Gastroesophageal sphincter (tissue), 4 donors: Measurements from ENCODE around the gene RBM24. TPM values are rescaled to one million over a fixed set of nuclear protein-coding genes. Genes with fewer than 3 reads are reported as not detected.
"Not testable (repeated sequence)": the region's sequence is repeated elsewhere in the genome, so short reads cannot be mapped to it uniquely, and the experiment has no call there.

Source experiments
- ATAC-seq: fragments of 150-250 bp; one replicate; pipeline ENCODE4 v1.9.1; 2016; ENCODE audit warnings: mild to moderate bottlenecking, moderate library complexity
- H3K27ac ChIP-seq, 4 donors: fragments of 200-600 bp; sonication (generic) in 3 of 4; 1 replicate in 3 of 4; 2 replicates in 1 of 4; pipeline ENCODE4 v1.5.1; 2016 to 2019
- H3K27me3 ChIP-seq: fragments of 200-600 bp; sonication (generic); one replicate; pipeline ENCODE4 v1.5.1; 2019
- H3K36me3 ChIP-seq, 2 donors: fragments of 200-600 bp; sonication (generic); one replicate each; pipeline ENCODE4 v1.5.1; 2019; ENCODE audit warnings: control low read depth in 1 of 2
- H3K4me1 ChIP-seq, 3 donors: fragments of 200-600 bp; sonication (generic); 1 replicate in 2 of 3; 2 replicates in 1 of 3; pipeline ENCODE4 v1.5.1; 2016 to 2019; ENCODE audit warnings: control low read depth in 2 of 3
- H3K4me3 ChIP-seq, 2 donors: fragments of 200-600 bp; sonication (generic); one replicate each; pipeline ENCODE4 v1.5.1; 2019; ENCODE audit warnings: mild to moderate bottlenecking in 1 of 2, moderate library complexity in 1 of 2
- H3K9me3 ChIP-seq, 3 donors: fragments of 200-600 bp; sonication (generic); one replicate each; pipeline ENCODE4 v1.5.1; 2017 to 2019; ENCODE audit warnings: control low read depth in 2 of 3
- EP300 ChIP-seq: sonication (generic); formaldehyde crosslinking; IDR thresholded peaks from one replicate; pipeline ENCODE4 v1.6.1; 2017; ENCODE audit warnings: antibody characterized with exemption, mild to moderate bottlenecking
- POLR2A ChIP-seq, 2 donors: fragments of 450-650 bp; IDR thresholded peaks; one replicate each; pipeline ENCODE4 v1.6.1; 2017; ENCODE audit warnings: antibody characterized with exemption in 2 of 2, mild to moderate bottlenecking in 2 of 2, moderate library complexity in 1 of 2
- POLR2AphosphoS5 ChIP-seq: sonication (generic); formaldehyde crosslinking; IDR thresholded peaks from one replicate; pipeline ENCODE4 v1.6.1; 2017; ENCODE audit warnings: antibody characterized with exemption
- WGBS, 2 donors: methylation state at CpG; one replicate each; pipeline ENCODE4 v1.1.5; 2018; ENCODE audit warnings: low coverage in 1 of 2; 5-methylcytosine and 5-hydroxymethylcytosine counted together
- total RNA-seq, 4 donors: library from RNA; depleted of rRNA; stranded (reverse); fragments of >200 nt; gene quantifications; one replicate each; pipeline ENCODE4 v1.1.0, GENCODE V29; 2016
- TF ChIP-seq, protein P1 (sequence below), 4 experiments: fragments of 200-600 bp in 2 of 4; fragments of 450-650 bp in 2 of 4; sonication (generic) in 1 of 4; IDR thresholded peaks; one replicate each; pipeline ENCODE4 v1.5.1; 2017 to 2019; ENCODE audit warnings: antibody characterized with exemption in 4 of 4, mild to moderate bottlenecking in 2 of 4, moderate library complexity in 2 of 4

Gene RBM24
- total RNA-seq, 4 donors from 2014 or later, result 4.7 to 32.0 (median 23.5) TPM

DNA sequence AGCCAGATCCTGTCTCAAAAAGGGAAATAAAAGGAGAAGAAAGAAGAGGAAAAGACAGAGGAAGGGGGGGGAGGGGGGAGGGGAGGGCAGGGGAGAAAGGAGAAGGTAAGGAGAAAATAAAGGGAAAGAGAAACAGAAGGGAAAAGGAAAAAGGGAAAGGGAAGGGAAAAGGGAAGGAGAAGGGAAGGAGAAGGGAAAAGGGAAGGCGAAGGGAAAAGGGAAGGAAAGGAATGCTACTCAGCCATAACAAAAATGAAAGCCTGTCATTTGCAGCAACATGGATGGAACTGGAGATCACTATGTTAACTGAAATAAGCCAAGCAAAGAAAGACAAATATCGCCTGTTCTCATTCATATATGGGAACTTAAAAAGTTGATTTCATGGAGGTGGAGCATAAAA, 22.3 kb downstream of the RBM24 start:
- TF ChIP-seq POLR2AphosphoS5 (no peak), POLR2A (IDR thresholded peaks at IDR 0.05) (no peak), EP300 (no peak)
- TF ChIP-seq, protein P1, sequence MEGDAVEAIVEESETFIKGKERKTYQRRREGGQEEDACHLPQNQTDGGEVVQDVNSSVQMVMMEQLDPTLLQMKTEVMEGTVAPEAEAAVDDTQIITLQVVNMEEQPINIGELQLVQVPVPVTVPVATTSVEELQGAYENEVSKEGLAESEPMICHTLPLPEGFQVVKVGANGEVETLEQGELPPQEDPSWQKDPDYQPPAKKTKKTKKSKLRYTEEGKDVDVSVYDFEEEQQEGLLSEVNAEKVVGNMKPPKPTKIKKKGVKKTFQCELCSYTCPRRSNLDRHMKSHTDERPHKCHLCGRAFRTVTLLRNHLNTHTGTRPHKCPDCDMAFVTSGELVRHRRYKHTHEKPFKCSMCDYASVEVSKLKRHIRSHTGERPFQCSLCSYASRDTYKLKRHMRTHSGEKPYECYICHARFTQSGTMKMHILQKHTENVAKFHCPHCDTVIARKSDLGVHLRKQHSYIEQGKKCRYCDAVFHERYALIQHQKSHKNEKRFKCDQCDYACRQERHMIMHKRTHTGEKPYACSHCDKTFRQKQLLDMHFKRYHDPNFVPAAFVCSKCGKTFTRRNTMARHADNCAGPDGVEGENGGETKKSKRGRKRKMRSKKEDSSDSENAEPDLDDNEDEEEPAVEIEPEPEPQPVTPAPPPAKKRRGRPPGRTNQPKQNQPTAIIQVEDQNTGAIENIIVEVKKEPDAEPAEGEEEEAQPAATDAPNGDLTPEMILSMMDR (IDR thresholded peaks at IDR 0.05), result no peak
- Histone ChIP-seq H3K27ac (no peak overlapping the region), H3K9me3 (no peaks in the 10 kb centered on the region), H3K27me3 (no peaks in the 10 kb centered on the region), H3K36me3 (no peaks in the 10 kb centered on the region), H3K4me1 (no peaks in the 10 kb centered on the region), H3K4me3 (no peak overlapping the region)
- no peak for ATAC-seq
- WGBS, 2 donors, result 91 to 100% methylated on average over 1 to 2 of the region's 2 CpGs

DNA sequence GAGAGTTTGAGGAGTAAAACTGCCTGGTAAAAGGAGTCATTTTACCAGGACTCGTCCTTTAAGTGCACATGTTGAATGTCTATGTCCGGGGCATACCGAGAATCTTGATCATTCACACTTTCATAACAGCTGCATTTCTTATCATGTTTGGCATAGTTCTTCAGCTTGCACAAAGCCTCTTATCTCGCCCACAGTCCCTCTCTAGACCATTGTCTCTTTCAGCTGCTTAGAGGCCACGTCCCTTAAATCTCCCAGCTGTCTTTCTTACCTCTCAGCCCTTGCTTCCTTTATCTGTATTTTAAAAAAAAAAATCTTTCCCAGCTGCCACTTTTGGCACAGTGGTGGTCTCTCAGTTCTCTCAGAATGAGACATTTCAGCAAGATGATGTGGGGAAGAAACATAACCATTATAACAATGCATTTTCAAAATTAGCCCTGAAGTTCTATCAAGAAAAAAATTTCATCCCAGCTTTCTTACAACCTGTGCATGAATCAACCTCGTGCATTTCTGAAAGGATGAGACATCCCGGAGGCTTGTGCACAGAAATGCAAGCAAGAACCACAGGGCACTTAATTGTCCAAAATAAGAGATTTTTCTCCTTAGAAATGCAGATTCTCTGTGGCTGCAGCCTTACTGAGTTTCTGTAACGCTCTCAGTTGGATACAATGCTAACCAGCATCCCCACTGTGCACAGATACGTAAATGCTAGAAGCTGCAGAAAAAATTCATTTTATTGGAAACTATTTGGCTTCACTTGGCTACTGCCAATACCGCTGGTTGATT, 24.2 kb downstream of the RBM24 start:
- 38 to 59% methylated on average over 5 to 10 of the region's 10 CpGs for WGBS, 2 donors
- no peak for ATAC-seq

DNA sequence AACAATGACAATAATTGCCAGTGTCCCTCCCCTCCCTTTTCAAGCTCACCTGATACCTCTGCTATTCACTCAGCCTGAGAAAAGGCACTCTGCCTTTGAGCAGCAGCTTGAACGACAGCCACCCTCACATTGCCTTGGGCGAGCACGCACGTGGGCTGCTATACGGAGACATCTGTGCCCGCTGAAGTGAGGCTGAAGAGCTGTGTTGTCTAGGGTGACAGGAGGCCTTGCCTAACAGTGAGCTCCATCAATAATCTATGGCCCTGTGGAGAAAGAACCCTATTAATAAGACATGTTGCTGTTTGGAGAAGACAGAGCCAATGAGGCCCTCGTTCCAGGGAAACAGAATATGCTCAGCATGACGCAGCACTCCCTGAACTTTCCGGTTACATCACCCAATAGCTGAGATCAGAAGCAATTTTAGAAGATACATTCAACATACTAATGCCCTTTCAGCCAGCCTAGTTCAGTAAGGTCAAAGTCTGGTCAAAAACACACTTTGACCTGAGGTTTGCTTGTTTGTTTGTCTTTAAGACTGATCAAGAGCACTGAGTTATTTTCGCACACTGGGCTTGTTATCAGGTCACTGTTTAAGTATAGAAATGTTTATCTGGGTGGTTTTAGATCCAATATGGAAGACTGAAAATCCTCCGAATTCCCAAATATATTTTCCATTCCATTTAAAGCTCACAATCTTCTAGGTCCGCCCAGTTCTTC, 30.6 kb downstream of the RBM24 start:
- Histone ChIP-seq H3K4me3 (no peak overlapping the region), H3K36me3 (no peaks in the 10 kb centered on the region), H3K4me1 (no peaks in the 10 kb centered on the region), H3K27me3 (no peaks in the 10 kb centered on the region), H3K27ac (no peak overlapping the region), H3K9me3 (no peaks in the 10 kb centered on the region)
- 64 to 83% methylated on average over 10 to 12 of the region's 12 CpGs for WGBS, 2 donors
- TF ChIP-seq POLR2AphosphoS5 (no peak), EP300 (no peak), POLR2A (IDR thresholded peaks at IDR 0.05) (no peak)
- TF ChIP-seq, protein P1 (IDR thresholded peaks at IDR 0.05), result no peak
- ATAC-seq, result no peak

More for the DNA sequence above, 24.2 kb downstream of the RBM24 start:
- Histone ChIP-seq H3K9me3 (no peaks in the 10 kb centered on the region), H3K27ac (no peak overlapping the region), H3K4me1 (no peaks in the 10 kb centered on the region), H3K36me3 (no peaks in the 10 kb centered on the region), H3K4me3 (no peak overlapping the region), H3K27me3 (no peaks in the 10 kb centered on the region)
- TF ChIP-seq, protein P1 (IDR thresholded peaks at IDR 0.05), result no peak
- no peak for TF ChIP-seq POLR2A (IDR thresholded peaks at IDR 0.05)

DNA sequence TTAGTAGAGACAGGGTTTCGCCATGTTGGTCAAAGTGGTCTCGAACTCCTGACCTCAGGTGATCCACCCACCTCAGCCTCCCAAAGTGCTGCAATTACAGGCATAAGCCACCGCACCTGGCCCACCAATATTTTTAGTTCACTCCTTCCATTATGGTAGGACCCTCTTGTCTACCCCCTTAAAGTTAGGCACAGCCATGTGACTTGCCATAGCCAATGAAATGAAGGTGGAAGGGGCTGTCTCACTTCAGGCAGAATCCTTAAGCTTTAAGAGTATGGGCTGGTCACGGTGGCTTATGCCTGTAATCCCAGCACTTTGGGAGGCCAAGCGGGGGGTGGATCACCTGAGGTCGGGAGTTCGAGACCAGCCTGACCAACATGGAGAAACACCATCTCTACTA, 32.1 kb downstream of the RBM24 start:
- H3K27me3 ChIP-seq, ATAC-seq, H3K4me1 ChIP-seq, H3K27ac ChIP-seq, H3K4me3 ChIP-seq, H3K9me3 ChIP-seq, H3K36me3 ChIP-seq: not testable (repeated sequence)
- 94 to 100% methylated on average over 3 of the region's 7 CpGs for WGBS, 2 donors

DNA sequence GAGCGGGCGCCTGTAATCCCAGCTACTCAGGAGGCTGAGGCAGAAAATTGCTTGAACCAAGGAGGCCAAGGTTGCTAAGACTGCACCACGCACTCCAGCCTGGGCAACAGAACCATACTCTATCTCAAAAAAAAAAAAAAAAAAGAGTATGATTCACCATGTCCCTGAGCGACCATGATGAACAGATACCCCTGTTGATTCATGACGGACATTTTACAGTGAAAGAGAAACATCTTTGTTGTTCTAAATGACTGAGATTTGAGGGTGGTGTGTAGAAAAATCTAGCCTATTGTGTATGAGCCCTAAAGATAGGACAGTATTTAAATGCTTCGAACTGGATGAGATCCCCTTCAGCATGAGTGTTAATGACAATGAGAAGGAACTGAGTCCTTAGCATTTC, 32.8 kb downstream of the RBM24 start:
- Histone ChIP-seq H3K4me3 (no peak overlapping the region), H3K36me3 (no peaks in the 10 kb centered on the region), H3K9me3 (no peaks in the 10 kb centered on the region), H3K27ac (no peak overlapping the region), H3K4me1 (peaks cover 0 to 8% (median 0%) of the 10 kb centered on the region in 3 donors), H3K27me3 (no peaks in the 10 kb centered on the region)
- no peak for TF ChIP-seq POLR2A (IDR thresholded peaks at IDR 0.05)
- TF ChIP-seq, protein P1 (IDR thresholded peaks at IDR 0.05), result no peak
- no peak for TF ChIP-seq POLR2AphosphoS5
- WGBS, 2 donors, result 83 to 95% methylated on average over 3 to 5 of the region's 6 CpGs
- ATAC-seq, result no peak
